ENCODE data around the gene GOLGA6L7.
"Not testable (repeated sequence)": the region's sequence is repeated elsewhere in the genome, so short reads cannot be mapped to it uniquely, and the experiment has no call there.

DNA sequence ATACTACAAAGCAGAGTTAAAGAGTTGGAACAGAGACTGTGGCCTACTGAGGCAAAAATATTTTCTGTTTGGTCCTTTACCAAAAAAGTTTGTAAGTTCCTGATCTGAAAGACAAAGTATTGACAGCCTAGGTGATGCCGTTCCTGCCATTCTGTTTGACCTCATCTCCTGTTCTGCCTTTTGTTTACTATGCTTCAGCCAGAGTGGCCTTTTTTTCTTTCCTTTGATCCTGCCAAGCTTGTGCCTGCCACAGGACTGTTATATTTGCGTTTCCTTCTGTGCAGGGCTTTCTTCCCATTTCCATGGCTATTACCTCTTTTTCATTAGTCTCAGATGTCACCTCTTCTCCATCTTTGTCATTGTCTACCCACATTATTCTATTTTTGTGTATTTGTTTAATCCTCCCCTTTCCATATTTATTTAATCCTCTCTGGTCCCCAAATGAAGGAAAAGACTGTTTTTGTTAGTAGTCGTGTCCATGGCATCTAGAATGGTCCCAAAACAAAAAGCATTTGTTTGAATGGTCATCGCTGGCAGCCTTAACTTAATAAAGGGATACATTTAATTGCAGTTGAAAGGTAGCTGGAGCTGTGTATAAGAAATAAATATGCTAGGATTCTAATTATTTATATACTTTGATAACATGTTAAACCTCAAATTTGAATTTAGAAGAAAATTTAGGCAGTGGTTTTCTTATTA is 36.4 kb downstream of the GOLGA6L7 start:
- TF ChIP-seq EZH2phosphoT487 (IDR thresholded peaks at IDR 0.05; ENCODE audit: borderline replicate concordance, low read length) = not testable (repeated sequence)
- TF ChIP-seq, protein P1, sequence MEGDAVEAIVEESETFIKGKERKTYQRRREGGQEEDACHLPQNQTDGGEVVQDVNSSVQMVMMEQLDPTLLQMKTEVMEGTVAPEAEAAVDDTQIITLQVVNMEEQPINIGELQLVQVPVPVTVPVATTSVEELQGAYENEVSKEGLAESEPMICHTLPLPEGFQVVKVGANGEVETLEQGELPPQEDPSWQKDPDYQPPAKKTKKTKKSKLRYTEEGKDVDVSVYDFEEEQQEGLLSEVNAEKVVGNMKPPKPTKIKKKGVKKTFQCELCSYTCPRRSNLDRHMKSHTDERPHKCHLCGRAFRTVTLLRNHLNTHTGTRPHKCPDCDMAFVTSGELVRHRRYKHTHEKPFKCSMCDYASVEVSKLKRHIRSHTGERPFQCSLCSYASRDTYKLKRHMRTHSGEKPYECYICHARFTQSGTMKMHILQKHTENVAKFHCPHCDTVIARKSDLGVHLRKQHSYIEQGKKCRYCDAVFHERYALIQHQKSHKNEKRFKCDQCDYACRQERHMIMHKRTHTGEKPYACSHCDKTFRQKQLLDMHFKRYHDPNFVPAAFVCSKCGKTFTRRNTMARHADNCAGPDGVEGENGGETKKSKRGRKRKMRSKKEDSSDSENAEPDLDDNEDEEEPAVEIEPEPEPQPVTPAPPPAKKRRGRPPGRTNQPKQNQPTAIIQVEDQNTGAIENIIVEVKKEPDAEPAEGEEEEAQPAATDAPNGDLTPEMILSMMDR (IDR thresholded peaks at IDR 0.05; ENCODE audit: low read depth, low read length, poor library complexity, severe bottlenecking) = not testable (repeated sequence)

Measured in DOHH2 (cell line).